DOHH2 (cell line): ENCODE data around the gene ZNFX1.

Experiments used
- EZH2phosphoT487 ChIP-seq: fragments of 200-600 bp; sonication (generic); IDR thresholded peaks from 2 replicates; pipeline ENCODE4 v1.6.1; 2017; ENCODE audit warnings: borderline replicate concordance, mild to moderate bottlenecking, antibody characterized with exemption, low read length, moderate library complexity, mixed read lengths
- TF ChIP-seq, protein P1 (sequence below): fragments of 200-600 bp; sonication (generic); IDR thresholded peaks from one replicate; pipeline ENCODE4 v1.5.1; 2014; ENCODE audit warnings: antibody characterized with exemption, mild to moderate bottlenecking, low read depth, low read length; ENCODE audit not compliant: poor library complexity, severe bottlenecking

DNA sequence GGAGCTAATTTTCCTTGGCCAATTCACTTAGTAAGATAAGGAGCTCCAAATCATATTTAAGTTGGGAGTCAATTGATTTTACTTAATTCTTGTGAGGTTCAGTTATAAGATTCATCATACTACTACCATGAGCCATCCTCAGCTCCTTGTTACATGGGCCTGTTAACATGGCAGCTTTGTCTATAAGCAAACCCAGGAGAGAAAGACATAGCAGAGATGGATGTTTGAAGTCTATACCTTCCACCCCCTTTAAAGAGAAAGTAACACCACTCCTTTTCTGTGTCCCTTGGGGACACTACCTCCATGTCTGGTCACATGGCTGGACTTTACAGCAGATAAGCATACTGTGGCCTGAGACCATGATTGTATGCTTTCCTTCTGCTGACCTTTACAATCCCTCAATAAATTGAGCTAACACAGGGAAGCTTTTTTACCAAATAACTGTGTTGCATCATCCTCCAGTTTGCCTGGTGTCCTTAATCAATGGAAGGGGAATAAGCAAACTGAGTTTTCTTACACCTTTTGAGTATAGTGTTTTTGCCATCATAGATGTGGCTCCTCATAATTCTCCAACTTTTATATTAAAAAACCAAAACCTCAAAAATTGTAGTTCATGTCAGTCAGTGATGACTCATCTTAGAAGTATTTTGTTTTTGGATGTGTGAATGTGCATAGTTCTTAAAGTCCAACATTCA is 9.8 kb upstream of the ZNFX1 start:
- TF ChIP-seq, protein P1, sequence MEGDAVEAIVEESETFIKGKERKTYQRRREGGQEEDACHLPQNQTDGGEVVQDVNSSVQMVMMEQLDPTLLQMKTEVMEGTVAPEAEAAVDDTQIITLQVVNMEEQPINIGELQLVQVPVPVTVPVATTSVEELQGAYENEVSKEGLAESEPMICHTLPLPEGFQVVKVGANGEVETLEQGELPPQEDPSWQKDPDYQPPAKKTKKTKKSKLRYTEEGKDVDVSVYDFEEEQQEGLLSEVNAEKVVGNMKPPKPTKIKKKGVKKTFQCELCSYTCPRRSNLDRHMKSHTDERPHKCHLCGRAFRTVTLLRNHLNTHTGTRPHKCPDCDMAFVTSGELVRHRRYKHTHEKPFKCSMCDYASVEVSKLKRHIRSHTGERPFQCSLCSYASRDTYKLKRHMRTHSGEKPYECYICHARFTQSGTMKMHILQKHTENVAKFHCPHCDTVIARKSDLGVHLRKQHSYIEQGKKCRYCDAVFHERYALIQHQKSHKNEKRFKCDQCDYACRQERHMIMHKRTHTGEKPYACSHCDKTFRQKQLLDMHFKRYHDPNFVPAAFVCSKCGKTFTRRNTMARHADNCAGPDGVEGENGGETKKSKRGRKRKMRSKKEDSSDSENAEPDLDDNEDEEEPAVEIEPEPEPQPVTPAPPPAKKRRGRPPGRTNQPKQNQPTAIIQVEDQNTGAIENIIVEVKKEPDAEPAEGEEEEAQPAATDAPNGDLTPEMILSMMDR: no peak
- TF ChIP-seq EZH2phosphoT487: no peak
